ENCODE results near the gene FXYD4.
"Not testable (repeated sequence)": the region's sequence is repeated elsewhere in the genome, so short reads cannot be mapped to it uniquely, and the experiment has no call there.

Gene FXYD4

GRCh38 chr10:43330824-43331127, 40.7 kb upstream of the FXYD4 start:
- not testable (repeated sequence) for DNase-seq (ENCODE audit: low spot score); H3K27ac ChIP-seq; H3K4me3 ChIP-seq

GRCh38 chr10:43333653-43334052, 37.8 kb upstream of the FXYD4 start:
- Histone ChIP-seq H3K27ac (no peak overlapping the region), H3K4me3 (no peak overlapping the region)
- DNase-seq (ENCODE audit: low spot score) = no peak
- TF ChIP-seq CTCF (IDR thresholded peaks at IDR 0.05) = no peak

GRCh38 chr10:43336061-43336460, 35.4 kb upstream of the FXYD4 start:
- H3K4me3 ChIP-seq = no peak overlapping the region
- DNase-seq (ENCODE audit: low spot score) = no peak
- TF ChIP-seq CTCF (IDR thresholded peaks at IDR 0.05) = no peak
- H3K27ac ChIP-seq = no peak overlapping the region

GRCh38 chr10:43336641-43337318, 34.7 kb upstream of the FXYD4 start:
- Histone ChIP-seq H3K27ac (no peak overlapping the region), H3K4me3 (no peak overlapping the region)
- DNase-seq (ENCODE audit: low spot score) = no peak
- TF ChIP-seq CTCF (IDR thresholded peaks at IDR 0.05) = no peak

GRCh38 chr10:43337536-43337935, 33.9 kb upstream of the FXYD4 start:
- DNase-seq (ENCODE audit: low spot score); H3K4me3 ChIP-seq; H3K27ac ChIP-seq: not testable (repeated sequence)

GRCh38 chr10:43338117-43338516, 33.3 kb upstream of the FXYD4 start:
- no peak overlapping the region for H3K4me3 ChIP-seq
- no peak overlapping the region for H3K27ac ChIP-seq
- TF ChIP-seq CTCF (IDR thresholded peaks at IDR 0.05) = no peak
- DNase-seq (ENCODE audit: low spot score) = no peak

- no peak for DNase-seq (ENCODE audit: low spot score)
- TF ChIP-seq CTCF (IDR thresholded peaks at IDR 0.05) = no peak
- no peak overlapping the region for H3K27ac ChIP-seq
- H3K4me3 ChIP-seq = no peak overlapping the region
Measured at GRCh38 chr10:43339136-43339535, 32.3 kb upstream of the FXYD4 start.

- H3K4me3 ChIP-seq = no peak overlapping the region
- no peak overlapping the region for H3K27ac ChIP-seq
- no peak for DNase-seq (ENCODE audit: low spot score)
Measured at GRCh38 chr10:43340101-43340500, 31.3 kb upstream of the FXYD4 start.

More at GRCh38 chr10:43340101-43340500, 31.3 kb upstream of the FXYD4 start:
- no peak for TF ChIP-seq CTCF (IDR thresholded peaks at IDR 0.05)

Measured in coronary artery (tissue), 2 donors.